GF-D8 (cell line): Measurements from ENCODE around the gene CLEC12A.
"Not testable (repeated sequence)": the region's sequence is repeated elsewhere in the genome, so short reads cannot be mapped to it uniquely, and the experiment has no call there.

Source experiments
- DNase-seq: peaks from one replicate; lab custom pipeline; 2025; lab: John Stamatoyannopoulos, UW

The CLEC12A gene

GRCh38 chr12:9971181-9971580 lies at the start of gene CLEC12A:
Gene CLEC12A, plus strand, starts transcription at chr12:9971409. Its CDS starts 188 bp downstream, at chr12:9971597.
- DNase-seq: peak; percentile 48

- DNase-seq: no peak
Measured at GRCh38 chr12:9922429-9922828, 48.8 kb upstream of the CLEC12A start.

GRCh38 chr12:9925705-9926393 lies 45.4 kb upstream of the CLEC12A start:
- no peak for DNase-seq

- DNase-seq: no peak
Measured at GRCh38 chr12:9926876-9927275, 44.3 kb upstream of the CLEC12A start.

GRCh38 chr12:9928607-9929006 lies 42.6 kb upstream of the CLEC12A start:
- DNase-seq: no peak

GRCh38 chr12:9931245-9931644 lies 40.0 kb upstream of the CLEC12A start:
- no peak for DNase-seq

- no peak for DNase-seq
Measured at GRCh38 chr12:9932270-9932669, 38.9 kb upstream of the CLEC12A start, which contains the start of gene CLEC2A. Gene CLEC2A, minus strand, starts transcription at chr12:9932370. Its CDS starts 41 bp downstream, at chr12:9932329.

- DNase-seq: no peak
Measured at GRCh38 chr12:9933958-9934357, 37.3 kb upstream of the CLEC12A start.

GRCh38 chr12:9935026-9935425 lies 36.2 kb upstream of the CLEC12A start:
- DNase-seq: no peak

GRCh38 chr12:9936591-9936990 lies 34.6 kb upstream of the CLEC12A start:
- DNase-seq: no peak

GRCh38 chr12:9940375-9940774 lies 30.8 kb upstream of the CLEC12A start:
- peak; percentile 4 for DNase-seq

- DNase-seq: no peak
Measured at GRCh38 chr12:9941838-9942237, 29.4 kb upstream of the CLEC12A start.

GRCh38 chr12:9943240-9943639 lies 28.0 kb upstream of the CLEC12A start:
- DNase-seq: no peak

GRCh38 chr12:9944391-9944790 lies 26.8 kb upstream of the CLEC12A start:
- peak; percentile 14 for DNase-seq

GRCh38 chr12:9947674-9948073 lies 23.5 kb upstream of the CLEC12A start:
- no peak for DNase-seq

- no peak for DNase-seq
Measured at GRCh38 chr12:9948606-9949296, 22.5 kb upstream of the CLEC12A start.

- peak; percentile 3 for DNase-seq
Measured at GRCh38 chr12:9951026-9951675, 20.1 kb upstream of the CLEC12A start.

GRCh38 chr12:9952954-9953729 lies 18.1 kb upstream of the CLEC12A start:
- DNase-seq: not testable (repeated sequence)

GRCh38 chr12:9957834-9958233 lies 13.4 kb upstream of the CLEC12A start:
- DNase-seq: no peak

- no peak for DNase-seq
Measured at GRCh38 chr12:9960590-9960989, 10.6 kb upstream of the CLEC12A start.

GRCh38 chr12:9961106-9961505 lies 10.1 kb upstream of the CLEC12A start:
- DNase-seq: no peak

GRCh38 chr12:9961901-9962300 lies 9.3 kb upstream of the CLEC12A start:
- peak; percentile 29 for DNase-seq
